ENCODE measurements around the gene INTU.

GRCh38 chr4:127732623-127733328 lies 100.0 kb downstream of the INTU start:
- TF ChIP-seq CTCF (IDR thresholded peaks at IDR 0.05) (peak; percentile 57 to 64 (median 62)), POLR2A (IDR thresholded peaks at IDR 0.05) (no peak)

Measured in right lobe of liver (tissue), 4 donors.